Mucosa of rectum (tissue), 2 donors: ENCODE data around the gene SOSTDC1.
"Not testable (repeated sequence)": the region's sequence is repeated elsewhere in the genome, so short reads cannot be mapped to it uniquely, and the experiment has no call there.

Source experiments
- H3K27ac ChIP-seq, 2 donors: one replicate each; pipeline ENCODE4 v1.7.0; 2013; ENCODE audit warnings: inconsistent platforms in 2 of 2, low read depth in 2 of 2, low read length in 2 of 2
- H3K27me3 ChIP-seq, 2 donors: one replicate each; pipeline ENCODE4 v1.7.0; 2013; ENCODE audit warnings: low read length in 2 of 2; ENCODE audit not compliant: control insufficient read depth in 2 of 2, insufficient read depth in 2 of 2
- H3K36me3 ChIP-seq, 2 donors: one replicate each; pipeline ENCODE4 v1.7.0; 2013; ENCODE audit warnings: low read length in 2 of 2; ENCODE audit not compliant: control insufficient read depth in 2 of 2, insufficient read depth in 2 of 2
- H3K4me1 ChIP-seq, 2 donors: one replicate each; pipeline ENCODE4 v1.7.0; 2013; ENCODE audit warnings: low read length in 2 of 2, mild to moderate bottlenecking in 1 of 2; ENCODE audit not compliant: control insufficient read depth in 2 of 2, insufficient read depth in 2 of 2
- H3K4me3 ChIP-seq, 2 donors: one replicate each; pipeline ENCODE4 v1.7.0; 2013; ENCODE audit warnings: low read length in 2 of 2
- H3K9ac ChIP-seq, 2 donors: one replicate each; pipeline ENCODE4 v1.7.0; 2013; ENCODE audit warnings: low read length in 2 of 2, low read depth in 1 of 2, mild to moderate bottlenecking in 1 of 2
- H3K9me3 ChIP-seq, 2 donors: one replicate each; pipeline ENCODE4 v1.7.0; 2013; ENCODE audit warnings: low read length in 2 of 2; ENCODE audit not compliant: control insufficient read depth in 2 of 2
- donor health status: healthy.
- donor health status: Normal muscosa, but diverticular disease.

The SOSTDC1 gene, protein sequence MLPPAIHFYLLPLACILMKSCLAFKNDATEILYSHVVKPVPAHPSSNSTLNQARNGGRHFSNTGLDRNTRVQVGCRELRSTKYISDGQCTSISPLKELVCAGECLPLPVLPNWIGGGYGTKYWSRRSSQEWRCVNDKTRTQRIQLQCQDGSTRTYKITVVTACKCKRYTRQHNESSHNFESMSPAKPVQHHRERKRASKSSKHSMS

GRCh38 chr7:16465469-16466361 lies at the start of gene SOSTDC1:
TSS of gene SOSTDC1 (minus strand) at chr7:16465738. CDS start at chr7:16465668, 70 bp downstream.
- Histone ChIP-seq H3K4me3 (peak within 1 kb of the TSS; percentile 54 to 62), H3K9ac (peak within 1 kb of the TSS in 1 of 2 donors; percentile 38), H3K4me1 (no peaks in the 10 kb centered on the region), H3K9me3 (no peaks in the 10 kb centered on the region), H3K36me3 (no peaks in the 10 kb centered on the region), H3K27me3 (no peaks in the 10 kb centered on the region), H3K27ac (peak within 1 kb of the TSS; percentile 57 to 73)

DNA sequence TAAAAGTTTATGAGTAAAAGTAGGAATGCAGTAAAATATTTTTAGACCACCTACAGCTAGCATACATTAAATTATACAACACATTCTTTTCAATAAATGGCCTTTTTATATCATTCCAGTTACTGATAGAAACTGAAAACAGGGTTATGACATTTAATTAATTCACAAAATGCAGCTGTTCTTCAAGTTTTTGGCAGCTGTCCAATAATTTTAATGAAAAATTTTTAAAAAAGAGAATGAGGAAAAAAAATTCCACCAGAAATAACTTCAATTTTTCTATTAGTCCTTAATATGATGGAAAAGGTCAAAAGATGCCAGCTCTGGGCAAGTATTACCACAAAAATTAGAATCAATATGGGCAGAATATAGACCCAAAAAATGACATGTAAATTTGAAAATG lies 49.2 kb upstream of the SOSTDC1 start:
- no peaks in the 10 kb centered on the region for H3K9me3 ChIP-seq

DNA sequence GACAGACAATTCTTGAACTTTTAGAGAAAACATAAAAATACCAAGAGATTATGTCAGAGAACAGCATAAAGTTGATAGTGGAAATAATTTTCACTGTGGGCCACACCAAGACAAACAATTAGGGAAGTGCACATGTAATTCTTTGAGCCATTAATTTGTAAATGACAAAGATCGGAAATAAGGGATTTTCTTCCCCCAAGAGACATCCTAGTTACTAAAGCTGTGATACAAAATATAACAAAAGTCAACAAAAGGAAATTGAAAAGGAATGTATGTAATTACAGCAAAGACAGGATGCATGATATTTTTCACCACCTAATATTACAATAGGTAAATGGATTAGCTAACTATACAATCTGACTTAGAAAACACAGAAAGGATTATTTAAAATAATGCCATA lies 48.7 kb upstream of the SOSTDC1 start:
- H3K9ac ChIP-seq = no peak overlapping the region
- H3K27me3 ChIP-seq = no peaks in the 10 kb centered on the region
- H3K9me3 ChIP-seq = no peaks in the 10 kb centered on the region
- H3K36me3 ChIP-seq = no peaks in the 10 kb centered on the region
- no peak overlapping the region for H3K27ac ChIP-seq
- H3K4me1 ChIP-seq = no peaks in the 10 kb centered on the region
- H3K4me3 ChIP-seq = no peak overlapping the region

More for the DNA sequence above, 49.2 kb upstream of the SOSTDC1 start:
- Histone ChIP-seq H3K4me1 (no peaks in the 10 kb centered on the region), H3K9ac (no peak overlapping the region), H3K36me3 (no peaks in the 10 kb centered on the region), H3K27ac (no peak overlapping the region), H3K27me3 (no peaks in the 10 kb centered on the region), H3K4me3 (no peak overlapping the region)

DNA sequence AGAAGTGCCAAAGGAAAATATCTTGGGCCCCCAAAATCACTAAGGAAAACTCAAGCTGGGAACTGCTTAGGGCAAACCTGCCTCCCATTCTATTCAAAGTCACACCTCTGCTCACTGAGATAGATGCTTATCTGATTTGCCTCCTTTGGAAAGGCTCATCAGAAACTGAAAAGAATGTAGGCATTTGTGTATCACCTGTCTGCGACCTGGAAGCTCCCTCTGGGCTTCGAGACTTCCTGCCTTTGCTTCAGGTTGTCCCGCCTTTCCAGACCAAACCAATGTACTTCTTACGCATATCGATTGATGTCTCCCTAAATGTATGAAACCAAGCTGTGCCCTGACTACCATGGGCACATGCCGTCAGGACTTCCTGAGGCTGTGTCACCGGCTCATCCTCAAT lies 46.6 kb upstream of the SOSTDC1 start:
- Histone ChIP-seq H3K27me3 (no peaks in the 10 kb centered on the region), H3K4me1 (no peaks in the 10 kb centered on the region), H3K4me3 (no peak overlapping the region), H3K27ac (no peak overlapping the region), H3K9ac (no peak overlapping the region), H3K36me3 (no peaks in the 10 kb centered on the region), H3K9me3 (no peaks in the 10 kb centered on the region)

- Histone ChIP-seq H3K4me1 (no peaks in the 10 kb centered on the region), H3K36me3 (no peaks in the 10 kb centered on the region), H3K27me3 (no peaks in the 10 kb centered on the region), H3K9me3 (no peaks in the 10 kb centered on the region), H3K4me3 (no peak overlapping the region), H3K27ac (no peak overlapping the region), H3K9ac (no peak overlapping the region)
Observed at GRCh38 chr7:16511314-16511713, 45.8 kb upstream of the SOSTDC1 start.

- Histone ChIP-seq H3K9me3 (no peaks in the 10 kb centered on the region), H3K27ac (no peak overlapping the region), H3K27me3 (no peaks in the 10 kb centered on the region), H3K36me3 (no peaks in the 10 kb centered on the region), H3K4me3 (no peak overlapping the region), H3K4me1 (no peaks in the 10 kb centered on the region), H3K9ac (no peak overlapping the region)
Observed at GRCh38 chr7:16509829-16510228, 44.3 kb upstream of the SOSTDC1 start.

DNA sequence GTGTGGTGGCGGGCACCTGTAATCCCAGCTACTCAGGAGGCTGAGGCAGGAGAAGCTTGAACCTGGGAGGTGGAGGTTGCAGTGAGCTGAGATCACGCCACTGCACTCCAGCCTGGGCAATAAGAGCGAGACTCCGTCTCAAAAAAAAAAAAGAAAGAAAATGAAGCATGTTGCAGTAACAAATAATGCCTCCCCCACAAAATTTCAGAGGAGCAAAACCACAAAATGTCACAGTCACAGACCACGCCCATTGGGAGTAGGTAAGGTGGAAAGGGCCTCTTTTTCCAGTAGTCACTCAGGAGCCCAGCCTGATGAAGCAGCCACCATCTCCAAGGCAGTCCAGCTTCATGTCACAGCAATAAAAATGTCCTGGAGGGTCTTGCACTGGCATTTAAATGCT lies 40.9 kb upstream of the SOSTDC1 start:
- H3K4me1 ChIP-seq, H3K9ac ChIP-seq, H3K9me3 ChIP-seq, H3K27me3 ChIP-seq, H3K4me3 ChIP-seq, H3K27ac ChIP-seq, H3K36me3 ChIP-seq: not testable (repeated sequence)

GRCh38 chr7:16504019-16504418 lies 38.5 kb upstream of the SOSTDC1 start:
- no peaks in the 10 kb centered on the region for H3K27me3 ChIP-seq
- no peaks in the 10 kb centered on the region for H3K4me1 ChIP-seq
- H3K4me3 ChIP-seq = no peak overlapping the region
- H3K9ac ChIP-seq = no peak overlapping the region
- H3K27ac ChIP-seq = no peak overlapping the region
- H3K9me3 ChIP-seq = no peaks in the 10 kb centered on the region
- H3K36me3 ChIP-seq = no peaks in the 10 kb centered on the region

DNA sequence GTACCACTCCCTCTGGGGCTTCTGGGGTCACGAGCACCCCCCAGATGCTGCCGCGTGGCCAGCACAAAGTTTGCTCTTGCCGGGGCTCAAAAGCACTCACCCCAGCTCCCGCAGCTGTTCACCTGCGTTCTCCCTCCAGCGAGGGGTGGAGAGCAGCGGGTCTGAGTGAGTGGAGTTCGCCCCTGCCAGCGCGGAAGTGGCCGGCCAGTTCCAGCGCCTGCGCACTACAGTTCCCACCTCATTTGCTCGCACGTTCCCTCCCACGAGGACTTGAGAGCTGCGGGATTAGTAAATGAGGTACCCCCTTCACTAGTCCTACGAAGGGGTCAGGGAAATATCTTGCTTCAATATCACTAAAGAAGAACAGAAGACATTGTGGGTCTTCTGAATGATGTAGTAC lies 36.8 kb upstream of the SOSTDC1 start:
- Histone ChIP-seq H3K4me1 (no peaks in the 10 kb centered on the region), H3K27ac (no peak overlapping the region), H3K9me3 (no peaks in the 10 kb centered on the region), H3K27me3 (no peaks in the 10 kb centered on the region), H3K36me3 (no peaks in the 10 kb centered on the region), H3K4me3 (no peak overlapping the region), H3K9ac (no peak overlapping the region)

DNA sequence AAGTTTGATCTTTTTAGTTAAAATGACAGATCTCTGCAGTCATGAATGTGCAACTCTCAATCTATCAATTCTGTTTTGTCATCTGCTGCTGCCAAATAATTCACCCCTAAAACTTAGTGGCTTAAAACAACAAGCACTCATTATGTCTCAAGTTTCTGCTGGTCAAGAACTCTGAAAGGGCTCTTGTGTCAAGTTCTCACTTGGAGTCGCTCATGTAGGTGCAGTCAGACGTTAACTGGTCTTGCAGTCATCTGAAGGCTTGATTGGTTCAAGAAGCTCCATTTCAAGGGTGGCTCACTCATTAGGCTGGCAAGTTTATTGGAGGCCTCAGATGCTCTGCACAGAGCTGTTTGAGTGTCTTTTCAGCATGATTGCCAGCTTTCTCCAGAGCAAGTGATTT lies 32.6 kb upstream of the SOSTDC1 start:
- no peaks in the 10 kb centered on the region for H3K36me3 ChIP-seq
- no peaks in the 10 kb centered on the region for H3K27me3 ChIP-seq
- no peaks in the 10 kb centered on the region for H3K9me3 ChIP-seq
- no peaks in the 10 kb centered on the region for H3K4me1 ChIP-seq
- no peak overlapping the region for H3K9ac ChIP-seq
- H3K4me3 ChIP-seq = no peak overlapping the region
- no peak overlapping the region for H3K27ac ChIP-seq
